ENCODE results near the gene NYAP2.

Gene NYAP2

GRCh38 chr2:225471039-225471438 lies 71.5 kb downstream of the NYAP2 start:
- DNase-seq (ENCODE audit: low read depth): no peak
- TF ChIP-seq CTCF (IDR thresholded peaks at IDR 0.05; ENCODE audit: control insufficient read depth, extremely low read depth, insufficient read depth): no peak
- no peak overlapping the region for H3K4me3 ChIP-seq (ENCODE audit: low read depth, low read length)

DNA sequence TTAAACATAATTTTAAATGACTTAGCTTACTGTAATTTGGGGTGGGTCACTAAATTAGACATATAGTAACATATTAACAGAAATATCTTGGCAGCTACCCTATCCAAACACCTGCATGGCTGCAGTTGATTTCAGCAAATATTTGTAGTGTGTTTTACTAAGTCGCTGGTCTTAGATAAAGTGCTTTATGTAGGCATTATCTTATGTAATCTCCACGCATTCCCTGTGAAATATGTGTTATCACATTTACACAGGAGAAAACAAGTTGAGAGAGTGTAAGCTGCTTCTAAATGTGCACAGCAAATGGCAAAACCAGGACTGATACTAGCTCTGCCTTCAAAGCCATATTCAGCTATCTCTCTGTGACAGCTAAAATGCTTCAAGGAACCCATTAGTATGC lies 72.0 kb downstream of the NYAP2 start:
- peak; percentile 73 for DNase-seq (ENCODE audit: low read depth)
- TF ChIP-seq CTCF (IDR thresholded peaks at IDR 0.05; ENCODE audit: control insufficient read depth, extremely low read depth, insufficient read depth): no peak
- no peak overlapping the region for H3K4me3 ChIP-seq (ENCODE audit: low read depth, low read length)

DNA sequence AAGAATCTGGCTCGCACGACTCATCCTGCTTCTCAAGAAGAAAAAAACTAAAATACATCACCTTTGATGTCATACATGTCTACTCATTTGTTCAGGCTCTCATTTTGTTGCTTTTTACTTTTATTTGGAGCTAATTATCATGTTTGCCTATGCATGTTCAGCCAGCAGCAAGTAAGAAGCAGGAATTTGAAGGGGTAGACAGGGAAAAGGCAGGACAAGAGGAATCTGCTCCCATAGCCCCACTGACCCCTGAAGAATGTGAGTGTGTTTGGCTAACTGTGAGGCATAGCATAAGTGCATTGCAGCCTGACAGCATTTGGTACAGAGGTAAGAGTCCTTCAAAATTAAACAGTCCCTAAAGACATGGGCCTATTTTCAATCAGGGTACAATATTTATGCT lies 72.7 kb downstream of the NYAP2 start:
- DNase-seq (ENCODE audit: low read depth): no peak
- no peak for TF ChIP-seq CTCF (IDR thresholded peaks at IDR 0.05; ENCODE audit: control insufficient read depth, extremely low read depth, insufficient read depth)
- no peak overlapping the region for H3K4me3 ChIP-seq (ENCODE audit: low read depth, low read length)

- no peak overlapping the region for H3K4me3 ChIP-seq (ENCODE audit: low read depth, low read length)
- no peak for TF ChIP-seq CTCF (IDR thresholded peaks at IDR 0.05; ENCODE audit: control insufficient read depth, extremely low read depth, insufficient read depth)
- no peak for DNase-seq (ENCODE audit: low read depth)
Observed at GRCh38 chr2:225479386-225479785, 79.9 kb downstream of the NYAP2 start.

DNA sequence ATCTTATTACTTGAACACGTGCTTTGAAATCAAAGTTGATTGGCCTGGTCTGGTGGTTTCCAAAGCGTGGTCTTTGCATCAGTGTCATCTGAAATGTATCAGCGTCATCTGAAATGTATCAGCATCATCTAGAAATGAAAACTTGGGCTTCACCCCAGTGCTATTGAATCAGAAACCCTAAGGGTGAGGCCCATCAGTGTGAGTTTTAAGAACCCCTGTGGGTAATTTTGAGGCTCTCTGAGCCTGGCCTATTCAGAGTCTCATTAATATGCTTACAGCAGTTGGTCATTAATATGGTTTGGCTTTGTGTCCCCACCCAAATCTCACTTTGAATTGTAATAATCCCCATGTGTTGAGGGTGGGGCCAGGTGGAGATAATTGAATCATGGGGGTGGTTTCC lies 85.2 kb downstream of the NYAP2 start:
- H3K4me3 ChIP-seq (ENCODE audit: low read depth, low read length): no peak overlapping the region
- DNase-seq (ENCODE audit: low read depth): no peak
- TF ChIP-seq CTCF (IDR thresholded peaks at IDR 0.05; ENCODE audit: control insufficient read depth, extremely low read depth, insufficient read depth): no peak

GRCh38 chr2:225486236-225486635 lies 86.7 kb downstream of the NYAP2 start:
- no peak overlapping the region for H3K4me3 ChIP-seq (ENCODE audit: low read depth, low read length)
- TF ChIP-seq CTCF (IDR thresholded peaks at IDR 0.05; ENCODE audit: control insufficient read depth, extremely low read depth, insufficient read depth): no peak
- no peak for DNase-seq (ENCODE audit: low read depth)

DNA sequence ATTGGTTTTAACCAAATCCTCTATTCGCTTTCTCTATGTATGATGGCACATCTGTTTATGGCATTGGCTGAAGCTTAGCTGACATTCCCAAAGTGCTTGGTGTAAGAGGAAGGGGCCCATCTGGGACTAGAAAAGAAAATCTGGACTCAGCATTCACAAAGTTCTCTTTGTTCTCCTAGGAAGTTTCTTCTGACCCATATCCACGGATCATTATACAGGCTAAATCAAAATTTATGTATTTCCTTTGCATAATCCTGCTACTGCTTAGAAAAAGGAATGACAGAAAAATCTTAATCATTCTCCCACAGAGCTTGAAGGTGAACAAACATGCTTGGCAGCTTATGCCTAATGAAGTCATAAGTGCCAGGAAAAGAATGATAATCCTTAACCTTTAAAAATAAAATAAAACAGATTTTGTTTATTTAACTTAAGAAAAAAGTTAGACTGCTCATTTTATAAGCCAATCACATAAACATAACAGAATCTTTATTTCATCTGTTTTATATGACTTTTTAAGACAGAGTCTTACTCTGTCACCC lies 88.4 kb downstream of the NYAP2 start:
- no peak for TF ChIP-seq CTCF (IDR thresholded peaks at IDR 0.05; ENCODE audit: control insufficient read depth, extremely low read depth, insufficient read depth)
- no peak overlapping the region for H3K4me3 ChIP-seq (ENCODE audit: low read depth, low read length)
- no peak for DNase-seq (ENCODE audit: low read depth)
